HL-60 (cell line): ENCODE results near the gene TESMIN.

Experiments
- DNase-seq, 2 experiments: peaks; one replicate each; pipeline ENCODE4 v3.0.0-alpha.2; 2010 to 2020; ENCODE audit warnings: low read depth in 1 of 2, low spot score in 1 of 2
- H3K27ac ChIP-seq: fragments of 250-450 bp; sonication (Bioruptor Pico); replicated peaks from 2 replicates; pipeline ENCODE4 v1.5.1; 2020; ENCODE audit warnings: mild to moderate bottlenecking, moderate library complexity
- H3K27me3 ChIP-seq: fragments of 250-450 bp; sonication (Bioruptor Pico); 2 replicates; pipeline ENCODE4 v1.5.1; 2021; ENCODE audit warnings: mild to moderate bottlenecking, moderate library complexity; ENCODE audit not compliant: insufficient read depth, poor library complexity, severe bottlenecking
- H3K4me3 ChIP-seq: replicated peaks from 2 replicates; pipeline ENCODE4 v1.5.1; 2011; ENCODE audit warnings: mild to moderate bottlenecking, control low read depth, low read length; ENCODE audit not compliant: insufficient read depth
- GABPA ChIP-seq: IDR thresholded peaks from 2 replicates; pipeline ENCODE4 v1.6.1; 2012; ENCODE audit warnings: low read depth
- POLR2AphosphoS5 ChIP-seq: IDR thresholded peaks from 2 replicates; pipeline ENCODE4 v1.6.1; 2012; ENCODE audit warnings: low read depth
- SPI1 ChIP-seq: IDR thresholded peaks from 2 replicates; pipeline ENCODE4 v1.6.1; 2012; ENCODE audit warnings: low read depth, mild to moderate bottlenecking, borderline replicate concordance
- TF ChIP-seq, protein P1 (sequence below): IDR thresholded peaks from 2 replicates; pipeline ENCODE4 v1.6.1; 2012; ENCODE audit warnings: low read depth; ENCODE audit not compliant: insufficient replicate concordance
- TF ChIP-seq, protein P2 (sequence below): IDR thresholded peaks from one replicate; pipeline ENCODE4 v1.5.1; 2011; ENCODE audit warnings: low read length, control low read depth, inconsistent platforms; ENCODE audit not compliant: insufficient read depth

TESMIN gene

DNA sequence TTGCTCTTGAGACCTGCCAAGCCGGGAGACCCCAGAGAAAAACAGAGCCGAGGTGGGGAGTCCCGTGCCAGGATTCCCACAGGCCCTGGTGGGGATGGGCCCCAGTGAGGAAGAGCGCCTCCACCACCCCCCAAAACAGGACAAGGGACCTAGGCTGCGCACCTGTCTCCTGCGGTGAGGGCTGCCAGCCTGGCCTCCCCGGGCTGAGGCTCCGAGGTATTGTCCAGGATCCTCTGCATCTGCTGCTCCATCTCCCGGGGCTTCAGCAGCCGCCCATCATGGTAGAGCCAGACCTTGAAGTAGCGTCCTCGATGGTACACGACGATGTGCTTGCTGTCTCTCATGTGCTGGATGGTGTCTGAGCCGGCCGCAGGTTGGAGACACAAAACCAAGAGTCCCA is 33.3 kb upstream of the TESMIN start:
- TF ChIP-seq SPI1 (no peak), POLR2AphosphoS5 (no peak), GABPA (no peak)
- TF ChIP-seq, protein P1, sequence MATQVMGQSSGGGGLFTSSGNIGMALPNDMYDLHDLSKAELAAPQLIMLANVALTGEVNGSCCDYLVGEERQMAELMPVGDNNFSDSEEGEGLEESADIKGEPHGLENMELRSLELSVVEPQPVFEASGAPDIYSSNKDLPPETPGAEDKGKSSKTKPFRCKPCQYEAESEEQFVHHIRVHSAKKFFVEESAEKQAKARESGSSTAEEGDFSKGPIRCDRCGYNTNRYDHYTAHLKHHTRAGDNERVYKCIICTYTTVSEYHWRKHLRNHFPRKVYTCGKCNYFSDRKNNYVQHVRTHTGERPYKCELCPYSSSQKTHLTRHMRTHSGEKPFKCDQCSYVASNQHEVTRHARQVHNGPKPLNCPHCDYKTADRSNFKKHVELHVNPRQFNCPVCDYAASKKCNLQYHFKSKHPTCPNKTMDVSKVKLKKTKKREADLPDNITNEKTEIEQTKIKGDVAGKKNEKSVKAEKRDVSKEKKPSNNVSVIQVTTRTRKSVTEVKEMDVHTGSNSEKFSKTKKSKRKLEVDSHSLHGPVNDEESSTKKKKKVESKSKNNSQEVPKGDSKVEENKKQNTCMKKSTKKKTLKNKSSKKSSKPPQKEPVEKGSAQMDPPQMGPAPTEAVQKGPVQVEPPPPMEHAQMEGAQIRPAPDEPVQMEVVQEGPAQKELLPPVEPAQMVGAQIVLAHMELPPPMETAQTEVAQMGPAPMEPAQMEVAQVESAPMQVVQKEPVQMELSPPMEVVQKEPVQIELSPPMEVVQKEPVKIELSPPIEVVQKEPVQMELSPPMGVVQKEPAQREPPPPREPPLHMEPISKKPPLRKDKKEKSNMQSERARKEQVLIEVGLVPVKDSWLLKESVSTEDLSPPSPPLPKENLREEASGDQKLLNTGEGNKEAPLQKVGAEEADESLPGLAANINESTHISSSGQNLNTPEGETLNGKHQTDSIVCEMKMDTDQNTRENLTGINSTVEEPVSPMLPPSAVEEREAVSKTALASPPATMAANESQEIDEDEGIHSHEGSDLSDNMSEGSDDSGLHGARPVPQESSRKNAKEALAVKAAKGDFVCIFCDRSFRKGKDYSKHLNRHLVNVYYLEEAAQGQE: no peak
- TF ChIP-seq, protein P2, sequence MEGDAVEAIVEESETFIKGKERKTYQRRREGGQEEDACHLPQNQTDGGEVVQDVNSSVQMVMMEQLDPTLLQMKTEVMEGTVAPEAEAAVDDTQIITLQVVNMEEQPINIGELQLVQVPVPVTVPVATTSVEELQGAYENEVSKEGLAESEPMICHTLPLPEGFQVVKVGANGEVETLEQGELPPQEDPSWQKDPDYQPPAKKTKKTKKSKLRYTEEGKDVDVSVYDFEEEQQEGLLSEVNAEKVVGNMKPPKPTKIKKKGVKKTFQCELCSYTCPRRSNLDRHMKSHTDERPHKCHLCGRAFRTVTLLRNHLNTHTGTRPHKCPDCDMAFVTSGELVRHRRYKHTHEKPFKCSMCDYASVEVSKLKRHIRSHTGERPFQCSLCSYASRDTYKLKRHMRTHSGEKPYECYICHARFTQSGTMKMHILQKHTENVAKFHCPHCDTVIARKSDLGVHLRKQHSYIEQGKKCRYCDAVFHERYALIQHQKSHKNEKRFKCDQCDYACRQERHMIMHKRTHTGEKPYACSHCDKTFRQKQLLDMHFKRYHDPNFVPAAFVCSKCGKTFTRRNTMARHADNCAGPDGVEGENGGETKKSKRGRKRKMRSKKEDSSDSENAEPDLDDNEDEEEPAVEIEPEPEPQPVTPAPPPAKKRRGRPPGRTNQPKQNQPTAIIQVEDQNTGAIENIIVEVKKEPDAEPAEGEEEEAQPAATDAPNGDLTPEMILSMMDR: no peak
- no peak for DNase-seq
- no peak overlapping the region for H3K27ac ChIP-seq
- H3K27me3 ChIP-seq: no peaks in the 10 kb centered on the region
- no peak overlapping the region for H3K4me3 ChIP-seq

DNA sequence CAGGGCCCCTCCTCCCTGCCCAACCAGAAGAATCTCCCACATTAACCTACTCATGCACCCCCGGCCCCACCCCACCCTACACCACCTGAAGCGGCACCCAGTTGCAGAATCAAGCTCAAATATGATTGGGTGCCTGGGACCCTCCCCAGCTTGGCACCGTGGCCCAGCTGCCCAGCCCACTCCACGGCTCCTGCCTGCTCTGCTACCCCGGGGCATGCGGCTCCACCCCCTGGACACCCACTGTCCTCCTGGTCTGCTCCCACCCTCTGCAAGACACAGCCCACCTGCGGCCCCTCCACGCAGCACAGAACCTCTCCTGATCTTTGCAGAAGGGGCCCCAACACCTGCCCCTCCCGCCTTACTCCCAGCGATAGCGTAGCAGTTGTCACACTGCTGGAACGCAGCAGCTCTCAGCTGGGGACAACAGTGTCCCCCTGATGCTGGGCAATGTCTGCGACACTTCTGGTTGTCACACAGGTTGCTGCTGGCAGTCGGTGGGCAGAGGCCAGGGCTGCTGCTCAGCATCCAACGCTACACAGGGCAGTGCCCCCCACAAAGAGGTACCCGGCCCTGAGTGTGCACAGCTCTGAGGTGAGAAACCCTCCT is 32.0 kb upstream of the TESMIN start:
- no peak for DNase-seq
- Histone ChIP-seq H3K27me3 (no peaks in the 10 kb centered on the region), H3K4me3 (no peak overlapping the region), H3K27ac (no peak overlapping the region)
- TF ChIP-seq POLR2AphosphoS5: no peak

DNA sequence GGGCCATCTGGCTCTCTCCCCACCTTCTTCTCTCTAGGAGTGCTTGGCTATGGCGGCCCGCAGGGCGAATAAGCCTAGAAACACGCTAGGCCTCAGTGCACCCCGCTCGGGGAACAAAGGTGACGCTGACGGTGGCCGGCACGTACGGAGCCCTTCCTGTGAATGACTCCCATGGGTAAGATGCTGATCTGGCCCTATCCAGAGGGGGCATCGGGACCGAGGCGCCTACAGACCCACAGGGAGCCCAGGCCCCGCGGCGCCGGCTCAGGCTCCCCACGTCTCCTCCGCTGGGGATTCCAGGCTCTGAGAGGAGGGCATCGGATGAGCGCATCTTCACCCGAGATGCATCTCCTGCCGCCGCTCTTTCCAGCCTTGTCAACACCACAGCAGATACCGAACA is 31.4 kb upstream of the TESMIN start:
- DNase-seq: no peak
- TF ChIP-seq, protein P2: no peak
- TF ChIP-seq, protein P1: no peak
- TF ChIP-seq POLR2AphosphoS5 (no peak), SPI1 (no peak), GABPA (no peak)
- Histone ChIP-seq H3K27ac (no peak overlapping the region), H3K4me3 (no peak overlapping the region), H3K27me3 (no peaks in the 10 kb centered on the region)

DNA sequence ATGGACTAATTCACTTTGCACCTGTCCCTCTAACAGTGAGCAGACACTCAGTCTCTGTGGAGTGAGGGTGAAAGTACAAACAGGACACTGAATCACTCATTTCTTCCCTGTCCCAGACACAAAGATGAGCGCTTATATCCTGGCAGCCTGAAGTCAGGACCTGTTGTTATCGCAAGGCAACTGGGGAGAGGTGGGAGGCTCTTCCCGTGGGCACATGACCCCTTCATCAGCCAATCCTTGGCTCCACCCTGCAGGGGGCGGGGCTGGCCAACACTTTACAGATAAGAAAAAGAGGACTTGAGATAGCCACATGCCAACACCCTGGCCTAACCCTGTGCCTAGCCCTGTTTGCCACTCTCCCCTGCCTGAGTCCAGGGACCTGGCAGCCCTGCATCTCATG is 29.5 kb upstream of the TESMIN start:
- peak in 1 of 2 experiments; percentile 7 for DNase-seq

More for the DNA sequence above, 29.5 kb upstream of the TESMIN start:
- Histone ChIP-seq H3K4me3 (no peak overlapping the region), H3K27me3 (no peaks in the 10 kb centered on the region), H3K27ac (no peak overlapping the region)
- TF ChIP-seq GABPA (no peak), SPI1 (no peak), POLR2AphosphoS5 (no peak)
- TF ChIP-seq, protein P2: no peak
- TF ChIP-seq, protein P1: no peak
